Superior temporal gyrus (tissue), 1 donor: ENCODE measurements around the gene KIAA1958.
"Not testable (repeated sequence)": the region's sequence is repeated elsewhere in the genome, so short reads cannot be mapped to it uniquely, and the experiment has no call there.

Experiments
- DNase-seq: peaks from one replicate; pipeline ENCODE4 v3.0.0-alpha.2; 2016; ENCODE audit errors: extremely low spot score

The KIAA1958 gene

DNA sequence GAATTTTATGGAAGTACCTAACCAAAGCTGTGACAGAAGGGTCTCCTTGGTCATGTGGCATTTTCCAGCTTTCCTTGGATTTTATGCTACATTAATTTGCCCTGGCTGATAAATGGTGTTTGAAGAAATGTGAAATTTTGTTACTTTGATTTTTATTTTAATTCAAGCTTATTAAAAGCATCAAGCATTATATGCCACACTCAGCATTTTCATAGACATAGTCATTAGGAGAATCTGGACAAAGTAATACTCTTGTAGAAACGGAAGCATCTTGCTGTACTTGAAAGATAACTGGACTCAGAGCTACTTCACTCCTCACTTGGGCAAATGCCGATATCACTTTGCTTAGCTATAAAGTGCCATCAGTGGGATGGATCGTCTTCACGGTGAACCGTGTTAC, 177.1 kb downstream of the KIAA1958 start:
- DNase-seq = no peak

DNA sequence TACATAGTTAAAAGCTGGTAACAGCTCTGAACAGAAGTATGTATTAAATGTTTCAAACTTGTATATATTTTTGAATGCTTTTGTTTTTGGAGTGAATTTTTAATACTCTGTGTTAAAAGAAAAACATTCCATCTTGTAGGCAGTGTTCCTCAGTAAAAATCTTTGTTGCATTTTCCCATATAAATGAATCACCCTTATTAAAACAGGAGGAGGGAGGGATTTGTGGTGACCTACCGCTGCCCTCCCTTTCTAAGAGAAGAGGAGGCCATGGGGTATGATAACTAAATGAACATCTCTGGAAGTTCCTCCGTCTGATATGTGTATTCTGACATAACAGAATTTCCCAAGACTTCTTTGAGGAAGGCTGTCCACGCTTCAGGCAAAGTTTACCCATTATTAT, 177.9 kb downstream of the KIAA1958 start:
- DNase-seq = no peak

DNA sequence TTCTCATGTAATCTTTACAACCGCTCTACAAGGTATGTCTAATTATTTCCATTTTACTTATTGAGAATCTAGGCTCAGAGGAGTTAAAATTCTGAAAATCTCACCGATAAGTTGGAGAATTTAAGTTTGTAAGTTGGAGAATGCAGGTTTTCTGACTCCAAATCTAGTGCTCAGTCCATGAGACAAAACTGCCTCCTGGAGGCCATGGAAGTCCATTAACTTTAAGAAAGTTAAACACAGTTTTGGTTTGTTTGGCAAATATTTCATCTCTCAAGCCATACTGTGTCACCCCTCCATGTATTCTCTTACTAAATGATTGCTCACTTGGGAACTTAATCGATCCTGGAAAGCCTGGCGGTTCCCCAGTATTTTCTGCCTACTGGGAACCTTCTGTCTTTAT, 178.7 kb downstream of the KIAA1958 start:
- no peak for DNase-seq

GRCh38 chr9:112669326-112669725, 182.7 kb downstream of the KIAA1958 start:
- DNase-seq = no peak

- DNase-seq = no peak
Measured at GRCh38 chr9:112670991-112671625, 184.5 kb downstream of the KIAA1958 start.

- DNase-seq = not testable (repeated sequence)
Measured at GRCh38 chr9:112673221-112673620, 186.6 kb downstream of the KIAA1958 start.

DNA sequence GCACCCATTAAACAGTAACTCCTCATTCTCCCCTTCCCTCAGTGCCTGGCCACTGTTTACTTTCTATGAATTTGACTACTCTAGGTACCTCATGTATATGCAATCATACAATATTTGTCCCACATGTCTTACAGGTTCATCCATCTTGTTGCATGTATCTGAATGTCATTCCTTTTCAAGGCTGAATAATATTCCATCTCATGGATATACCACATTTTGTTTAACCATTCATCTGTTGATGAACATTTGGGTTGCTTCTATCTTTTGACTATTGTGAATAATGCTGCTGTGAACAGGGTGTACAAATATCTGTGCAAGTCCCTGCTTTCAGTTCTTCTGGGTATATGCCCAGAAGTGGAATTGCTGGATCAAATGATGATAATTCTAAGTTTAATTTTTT, 190.4 kb downstream of the KIAA1958 start:
- no peak for DNase-seq

GRCh38 chr9:112680731-112681402, 194.2 kb downstream of the KIAA1958 start:
- no peak for DNase-seq

- no peak for DNase-seq
Measured at GRCh38 chr9:112689161-112689740, 202.6 kb downstream of the KIAA1958 start.

GRCh38 chr9:112694706-112695555, 208.3 kb downstream of the KIAA1958 start:
- no peak for DNase-seq

GRCh38 chr9:112696461-112696860, 209.8 kb downstream of the KIAA1958 start:
- DNase-seq = no peak

- no peak for DNase-seq
Measured at GRCh38 chr9:112699230-112699629, 212.6 kb downstream of the KIAA1958 start.

DNA sequence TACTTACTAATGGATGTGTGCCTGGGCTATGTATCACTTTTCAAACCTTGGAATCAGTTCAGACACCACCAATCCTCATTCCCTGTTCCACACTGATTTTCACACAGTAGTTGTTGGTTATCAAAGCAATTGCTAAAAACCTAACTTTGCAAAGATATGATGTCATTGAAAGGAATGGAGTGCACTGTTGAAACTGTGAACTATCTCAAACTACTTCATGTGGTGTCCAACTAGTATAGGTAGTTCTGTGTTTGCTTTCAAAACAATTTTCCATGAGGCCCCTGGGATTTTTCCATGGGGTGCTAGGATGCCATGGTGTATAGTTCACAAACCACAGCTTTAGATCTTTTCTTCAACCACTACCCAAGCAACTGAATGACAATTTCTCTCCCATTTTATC, 213.5 kb downstream of the KIAA1958 start:
- no peak for DNase-seq

DNA sequence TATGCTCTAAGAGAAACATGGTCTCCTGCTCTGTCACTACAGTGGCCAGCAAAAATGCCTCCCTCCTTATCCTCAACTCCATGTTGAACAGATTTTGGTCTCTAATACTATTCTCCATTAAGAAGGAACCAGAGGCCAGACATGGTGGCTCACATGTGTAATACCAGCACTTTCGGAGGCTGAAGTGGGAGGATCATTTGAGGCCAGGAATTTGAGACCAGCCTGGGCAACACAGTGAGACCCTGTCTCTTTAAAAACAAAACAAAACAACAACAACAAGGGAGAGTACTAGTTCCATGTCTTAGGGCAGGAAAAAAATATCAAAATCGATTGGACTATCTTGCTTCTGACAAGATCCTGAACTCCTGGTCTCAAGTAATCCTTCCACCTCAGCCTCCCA, 216.7 kb downstream of the KIAA1958 start:
- DNase-seq = no peak

GRCh38 chr9:112705768-112706427, 219.3 kb downstream of the KIAA1958 start:
- DNase-seq = peak; percentile 78

DNA sequence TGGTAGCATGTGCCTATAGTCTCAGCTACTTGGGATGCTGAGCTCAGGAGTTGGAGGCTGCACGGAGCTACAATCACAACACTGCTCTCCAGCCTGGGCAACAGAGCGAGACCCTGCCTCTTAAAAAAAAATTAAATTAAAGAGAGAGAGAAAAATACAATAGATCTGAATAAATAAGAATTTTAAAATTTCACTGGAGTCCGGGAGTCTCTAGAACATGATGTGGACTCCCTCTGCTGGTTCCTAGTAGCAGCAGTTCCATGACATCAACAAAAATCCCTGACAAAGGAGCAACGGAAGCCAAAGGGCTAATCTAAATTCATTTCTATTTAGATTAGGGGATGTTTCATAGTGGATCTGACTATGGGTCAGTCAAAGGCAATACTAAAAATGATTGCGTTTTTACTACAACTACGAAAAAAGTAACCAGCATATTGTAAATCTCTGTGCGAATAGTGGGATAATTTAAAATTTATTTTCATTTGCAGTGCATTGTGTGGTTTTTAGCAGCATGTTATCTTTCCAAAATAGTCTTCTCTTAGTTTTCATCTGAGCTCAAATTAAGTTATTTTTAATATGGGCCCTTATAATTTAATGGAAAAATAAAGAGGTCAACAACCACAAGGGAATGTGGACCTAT, 224.5 kb downstream of the KIAA1958 start:
- peak; percentile 85 for DNase-seq

GRCh38 chr9:112712678-112713077, 226.1 kb downstream of the KIAA1958 start:
- DNase-seq = no peak

DNA sequence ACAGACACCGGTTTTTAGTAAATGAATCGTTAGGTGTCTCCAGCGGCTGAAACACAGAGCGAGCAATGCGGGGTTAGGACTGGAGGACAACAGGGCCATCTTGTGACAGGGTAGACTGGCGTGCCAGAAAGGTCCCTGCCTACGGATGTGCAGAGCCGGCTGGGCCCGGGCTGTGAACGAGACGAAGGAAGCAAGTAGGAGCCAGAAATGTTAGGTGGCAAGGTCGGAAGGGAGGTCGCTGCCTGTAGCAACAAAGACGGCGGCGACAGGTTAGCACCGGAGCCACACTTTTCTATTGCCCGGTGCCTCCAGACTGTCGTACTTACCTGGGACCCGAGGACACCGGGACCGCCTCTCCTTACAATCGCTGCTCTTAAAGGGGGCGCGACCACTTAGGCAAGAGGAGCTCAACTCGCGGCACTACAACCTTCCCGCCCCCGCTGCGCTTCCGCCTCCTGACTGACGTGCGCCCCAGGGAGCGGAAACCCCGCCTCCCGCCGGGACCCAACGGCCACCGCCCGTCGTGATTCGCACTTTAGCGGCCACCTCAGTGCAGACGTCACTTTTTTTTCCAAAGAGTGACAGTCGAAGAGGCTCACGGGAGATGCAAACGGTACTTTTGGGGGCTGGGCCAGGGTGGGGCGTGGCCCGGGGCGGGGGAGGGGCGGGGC, 231.2 kb downstream of the KIAA1958 start, which contains the start of gene INIP:
Gene INIP, minus strand, starts transcription at position 457 of the 671 bp plus-strand sequence. CDS start 1,632 bp downstream, outside the sequence.
- DNase-seq = peak; percentile 98
